HG02938 (cell line): ENCODE measurements around the gene RPN1.
"Not testable (repeated sequence)": the region's sequence is repeated elsewhere in the genome, so short reads cannot be mapped to it uniquely, and the experiment has no call there.

Experiments
- ATAC-seq: cut with Tn5 transposase; IDR thresholded peaks from one replicate; pipeline ENCODE4 v1.9.1; 2021; ENCODE audit warnings: mild to moderate bottlenecking, moderate library complexity; ENCODE audit not compliant: unreplicated experiment

Gene RPN1

DNA sequence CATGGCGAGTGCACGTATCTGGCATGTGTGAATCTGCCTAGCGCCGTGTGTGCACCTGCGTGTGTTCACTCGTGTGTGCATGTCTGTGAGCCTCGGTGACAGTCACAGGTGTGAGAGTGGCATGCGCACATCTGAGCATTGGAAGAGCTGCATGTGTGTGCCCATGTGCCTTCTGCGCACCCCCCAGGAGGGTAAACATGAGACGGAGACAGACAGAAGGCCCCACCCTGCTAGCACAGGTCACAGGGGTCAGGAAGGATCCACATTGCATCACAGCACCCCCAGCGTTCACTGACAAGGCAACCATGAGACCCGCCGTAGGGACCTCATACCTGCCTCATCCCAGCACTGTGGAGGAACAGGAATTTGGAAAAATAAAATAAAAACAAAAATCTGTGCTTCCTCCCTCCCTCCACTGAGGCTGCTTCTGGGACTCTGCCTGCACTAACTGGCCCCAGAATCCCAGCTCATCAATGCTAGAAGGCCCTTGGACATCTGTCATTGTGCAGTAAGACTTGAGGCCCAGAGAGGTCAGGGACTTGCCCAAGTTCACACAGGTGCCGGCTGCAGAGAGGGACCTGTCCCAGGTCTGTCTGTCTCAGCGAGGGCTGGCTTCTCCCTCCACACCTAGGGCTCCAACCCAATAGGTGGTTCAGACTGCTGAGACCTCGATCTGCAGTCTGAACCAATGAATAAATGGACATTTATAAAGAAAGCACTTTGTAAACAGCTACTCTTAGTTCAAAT lies 37.4 kb downstream of the RPN1 start:
- ATAC-seq = no peak

GRCh38 chr3:128610451-128611070 lies 40.1 kb downstream of the RPN1 start:
- ATAC-seq = no peak

GRCh38 chr3:128609294-128609693 lies 41.3 kb downstream of the RPN1 start:
- ATAC-seq = no peak

- no peak for ATAC-seq
Measured at GRCh38 chr3:128607710-128608048, 42.9 kb downstream of the RPN1 start.

DNA sequence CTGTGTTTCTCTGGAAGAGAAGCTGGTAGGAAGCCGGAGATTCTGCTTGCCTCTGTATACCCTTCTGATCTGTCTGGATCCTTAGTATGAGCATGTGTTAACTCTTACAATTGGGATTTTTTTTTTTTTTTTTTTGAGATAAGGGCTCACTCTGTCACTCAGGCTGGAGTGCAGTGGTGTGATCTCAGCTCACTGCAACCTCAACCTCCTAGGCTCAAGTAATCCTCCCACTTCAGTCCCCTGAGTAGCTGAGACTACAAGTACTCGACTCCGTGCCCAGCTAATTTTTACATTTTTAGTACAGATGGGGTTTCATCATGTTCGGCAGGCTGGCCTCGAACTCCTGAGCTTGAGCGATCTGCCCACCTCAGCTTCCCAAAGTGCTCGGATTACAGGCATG lies 44.5 kb downstream of the RPN1 start:
- ATAC-seq = no peak

- ATAC-seq = no peak
Measured at GRCh38 chr3:128605091-128606046, 45.2 kb downstream of the RPN1 start.

DNA sequence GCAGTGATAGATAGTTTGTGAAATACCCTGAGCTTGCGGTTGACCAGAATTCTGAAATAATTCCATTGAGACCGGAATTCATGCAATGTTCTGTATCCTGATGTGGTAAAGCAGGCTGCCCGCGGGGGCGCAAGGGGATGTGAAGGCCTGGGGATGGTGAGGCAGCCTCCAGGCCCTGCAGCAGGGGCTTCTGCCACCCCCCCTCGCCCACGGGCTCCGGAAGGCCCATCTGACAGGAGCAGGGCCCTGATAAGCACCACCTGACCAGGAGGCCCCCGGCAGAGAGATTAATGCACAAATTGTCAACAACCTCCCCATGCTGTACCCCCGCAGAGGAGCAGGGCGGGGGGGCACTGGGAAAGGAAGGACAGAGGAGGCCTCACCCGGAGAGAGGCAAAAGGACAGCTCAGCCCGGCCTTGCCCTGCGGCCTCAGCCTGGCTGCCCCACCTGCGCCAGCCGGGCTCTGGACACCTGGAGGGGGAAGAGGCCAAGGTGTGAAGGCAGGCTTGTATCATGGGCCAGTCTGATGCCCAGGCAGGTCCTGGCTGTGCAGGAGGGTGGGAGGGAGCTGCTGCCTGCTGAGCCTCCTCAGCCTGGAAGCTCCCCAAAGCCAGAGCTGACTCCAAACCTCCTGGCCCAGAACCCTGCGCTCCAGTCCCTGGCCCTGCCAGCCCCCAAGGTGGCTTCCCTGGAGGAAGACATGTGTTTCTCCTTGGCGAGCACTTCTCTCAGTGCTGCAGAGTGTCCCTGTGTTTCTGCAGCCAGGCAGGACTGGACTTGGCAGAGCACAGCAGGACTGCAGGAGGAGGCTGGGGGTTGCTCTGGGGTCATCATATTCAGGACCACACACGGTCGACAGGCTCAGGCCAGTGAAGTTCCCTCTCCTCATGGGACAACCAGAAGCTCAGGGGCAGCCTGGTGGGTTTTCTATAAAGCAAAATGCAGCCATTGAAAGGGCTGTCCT lies 46.5 kb downstream of the RPN1 start:
- ATAC-seq = no peak

- no peak for ATAC-seq
Measured at GRCh38 chr3:128603313-128603712, 47.3 kb downstream of the RPN1 start.

GRCh38 chr3:128598884-128599664 lies 51.5 kb downstream of the RPN1 start:
- no peak for ATAC-seq

- ATAC-seq = no peak
Measured at GRCh38 chr3:128597900-128598299, 52.7 kb downstream of the RPN1 start.

GRCh38 chr3:128592864-128593263 lies 57.8 kb downstream of the RPN1 start:
- ATAC-seq = no peak

GRCh38 chr3:128591738-128592426 lies 58.7 kb downstream of the RPN1 start:
- no peak for ATAC-seq

DNA sequence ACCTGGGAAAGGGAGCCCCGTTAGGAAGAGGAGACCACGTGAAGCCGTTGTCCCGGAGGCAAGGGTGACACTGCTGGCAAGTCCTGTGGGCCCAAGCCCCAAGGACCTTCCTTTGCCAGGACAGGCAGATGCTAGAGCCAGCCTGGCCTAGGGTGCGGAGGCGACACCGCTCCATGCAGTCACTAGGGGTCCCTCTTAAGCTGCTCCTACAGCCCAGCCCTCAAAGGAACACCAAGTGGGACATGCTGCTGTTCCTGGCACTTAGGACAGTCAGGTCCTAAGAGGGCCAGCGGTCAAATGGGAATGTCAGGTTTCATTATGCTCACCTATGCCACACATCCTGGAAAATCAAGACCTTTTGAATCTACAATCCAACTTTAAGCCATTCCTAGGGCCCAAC lies 59.7 kb downstream of the RPN1 start:
- ATAC-seq = no peak

DNA sequence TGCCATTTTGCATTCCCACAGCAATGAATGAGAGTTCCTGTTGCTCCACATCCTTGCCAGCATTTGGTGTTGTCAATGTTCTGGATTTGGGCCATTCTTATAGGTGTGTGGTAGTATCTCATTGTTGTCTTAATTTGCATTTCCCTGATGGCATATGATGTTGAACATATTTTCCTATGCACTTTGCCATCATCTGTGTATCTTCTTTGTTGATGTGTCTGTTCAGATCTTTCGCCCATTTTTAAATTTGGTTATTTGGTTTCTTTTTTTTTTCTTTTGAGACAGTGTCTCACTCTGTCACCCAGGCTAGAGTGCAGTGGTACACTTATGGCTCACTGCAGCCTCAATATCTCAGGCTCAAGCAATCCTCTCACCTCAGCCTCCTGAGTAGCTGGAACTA lies 60.6 kb downstream of the RPN1 start:
- not testable (repeated sequence) for ATAC-seq

DNA sequence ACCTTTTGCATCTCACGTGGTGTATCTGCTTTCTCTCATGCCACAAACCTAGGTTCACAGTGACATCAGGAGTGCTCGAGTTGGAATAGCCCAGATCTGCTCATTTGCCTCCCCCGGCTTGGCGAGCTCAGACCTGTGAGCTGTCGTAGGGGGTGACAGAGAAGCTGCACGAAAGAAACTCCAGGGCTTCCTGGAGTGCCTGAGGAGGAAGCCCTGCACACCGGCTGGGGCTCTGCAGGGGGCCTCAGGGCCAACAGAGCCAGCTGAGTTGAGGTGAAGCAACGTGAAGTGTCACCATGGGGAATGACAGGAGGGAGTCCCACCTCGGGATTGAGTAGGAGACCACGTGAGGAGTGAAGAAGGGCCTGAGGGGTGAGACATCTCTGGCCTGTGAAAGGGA lies 62.5 kb downstream of the RPN1 start:
- no peak for ATAC-seq

DNA sequence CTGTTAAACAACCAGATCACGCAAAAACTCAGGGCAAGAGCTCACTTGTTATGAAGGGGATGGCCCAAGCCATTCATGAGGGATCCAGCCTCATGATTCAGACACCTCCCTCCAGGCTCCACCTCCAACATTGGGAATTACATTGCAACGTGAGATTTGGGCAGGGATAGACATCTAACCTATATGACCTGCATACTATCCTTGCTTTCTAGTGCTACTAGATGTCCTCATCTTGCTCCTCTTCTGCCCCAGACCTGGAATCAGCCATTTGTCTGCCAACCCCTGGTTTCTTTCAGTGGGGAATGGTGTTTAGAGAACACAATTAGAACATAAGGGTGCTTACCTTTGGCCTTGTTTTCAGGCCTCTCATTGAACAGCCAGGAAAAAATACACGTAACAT lies 63.2 kb downstream of the RPN1 start:
- ATAC-seq = no peak

DNA sequence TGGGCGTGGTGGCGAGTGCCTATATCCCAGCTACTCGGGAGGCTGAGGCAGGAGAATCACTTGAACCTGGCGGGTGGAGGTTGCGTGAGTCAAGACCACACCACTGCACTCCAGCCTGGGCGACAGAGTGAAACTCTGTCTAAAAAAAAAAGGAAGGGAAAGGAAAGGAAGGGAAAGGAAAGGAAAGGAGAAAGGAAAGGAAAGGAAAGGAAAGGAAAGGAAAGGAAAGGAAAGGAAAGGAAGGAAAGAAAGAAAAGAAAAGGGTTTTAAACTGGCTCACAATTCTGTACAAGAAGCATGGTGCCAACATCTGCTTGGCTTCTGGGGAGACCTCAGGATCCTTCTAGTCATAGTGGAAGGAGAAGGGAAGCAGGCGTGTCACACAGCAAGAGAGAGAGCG lies 63.7 kb downstream of the RPN1 start:
- ATAC-seq = not testable (repeated sequence)

DNA sequence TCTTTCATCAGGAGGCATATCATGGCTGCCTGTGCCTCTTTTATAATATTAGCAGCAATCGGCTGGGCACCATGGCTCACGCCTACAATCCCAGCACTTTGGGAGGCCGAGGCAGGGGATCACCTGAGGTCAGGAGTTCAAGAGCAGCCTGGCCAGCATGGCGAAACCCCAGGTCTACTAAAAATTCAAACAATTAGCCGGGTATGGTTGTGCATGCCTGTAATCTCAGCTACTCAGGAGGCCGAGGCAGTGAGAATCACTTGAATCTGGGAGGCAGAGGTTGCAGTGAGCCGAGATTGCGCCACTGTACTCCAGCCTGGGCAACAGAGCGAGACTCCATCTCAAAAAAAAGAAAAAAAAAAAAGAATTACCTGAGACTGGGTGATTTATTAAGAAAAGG lies 64.2 kb downstream of the RPN1 start:
- ATAC-seq = not testable (repeated sequence)

GRCh38 chr3:128585974-128586373 lies 64.6 kb downstream of the RPN1 start:
- no peak for ATAC-seq
